Measurements from ENCODE around the gene TRABD2A. TPM values are rescaled to one million over a fixed set of nuclear protein-coding genes. Genes with fewer than 3 reads are reported as not detected.

Gene TRABD2A
- total and polyA plus RNA-seq, 9 of the 15 experiments (the other 6 are each of a cell fraction or from before 2014, with no cell fraction given), result 0.07 to 0.45 (median 0.25) TPM

- no peak for TF ChIP-seq ZNF318 (IDR thresholded peaks at IDR 0.05; ENCODE audit: borderline replicate concordance in 1 of 2, low read depth in 1 of 2)
- 0 out of 4 replicates have a peak, but pooled peaks of 1 of the 2 experiments have one; percentile 14 for TF ChIP-seq SRF (CRISPR knock-in tag; IDR thresholded peaks at IDR 0.05)
- no peak; the same call in 1 of the 2 replicates for TF ChIP-seq ETS1 (conservative IDR thresholded peaks at IDR 0.05; ENCODE audit: control insufficient read depth, low read depth, low read length)
- no peak for TF ChIP-seq ARID3B (CRISPR knock-in tag; IDR thresholded peaks at IDR 0.05; ENCODE audit: borderline replicate concordance)
- no peak for TF ChIP-seq ATF3 (IDR thresholded peaks at IDR 0.05)
- TF ChIP-seq ATF3 (CRISPR knock-in tag; conservative IDR thresholded peaks at IDR 0.05), result no peak
- TF ChIP-seq SFPQ (IDR thresholded peaks at IDR 0.05; ENCODE audit: low read depth, low read length), result no peak
- TF ChIP-seq MCM3 (IDR thresholded peaks at IDR 0.05), result no peak
- peak; percentile 97 for TF ChIP-seq FIP1L1 (IDR thresholded peaks at IDR 0.05; ENCODE audit: low read depth, low read length, poor library complexity, severe bottlenecking)
- peak; percentile 87 for TF ChIP-seq ZBTB7A (IDR thresholded peaks at IDR 0.05; ENCODE audit: borderline replicate concordance, control insufficient read depth, low read depth, low read length)
These were observed 24.6 kb upstream of the TRABD2A start, which contains the start of gene TMSB10 (continued) for GRCh38 chr2:84905181-84906107.
